Activated CD4-positive, CD25-positive, alpha-beta regulatory T cell treated with anti-CD3 and anti-CD28 coated beads, Interleukin-2, amount 50 U/mL, for 24 hours (primary cell): ENCODE results near the gene PPHLN1.

ENCODE experiments used
- ATAC-seq, 2 donors: fragments of 150-1000 bp; cut with Tn5 transposase; one replicate each; pipeline ENCODE4 v1.10.0; 2021; ENCODE audit warnings: mild to moderate bottlenecking in 1 of 2, moderate library complexity in 1 of 2

PPHLN1 gene, protein sequence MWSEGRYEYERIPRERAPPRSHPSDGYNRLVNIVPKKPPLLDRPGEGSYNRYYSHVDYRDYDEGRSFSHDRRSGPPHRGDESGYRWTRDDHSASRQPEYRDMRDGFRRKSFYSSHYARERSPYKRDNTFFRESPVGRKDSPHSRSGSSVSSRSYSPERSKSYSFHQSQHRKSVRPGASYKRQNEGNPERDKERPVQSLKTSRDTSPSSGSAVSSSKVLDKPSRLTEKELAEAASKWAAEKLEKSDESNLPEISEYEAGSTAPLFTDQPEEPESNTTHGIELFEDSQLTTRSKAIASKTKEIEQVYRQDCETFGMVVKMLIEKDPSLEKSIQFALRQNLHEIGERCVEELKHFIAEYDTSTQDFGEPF

DNA sequence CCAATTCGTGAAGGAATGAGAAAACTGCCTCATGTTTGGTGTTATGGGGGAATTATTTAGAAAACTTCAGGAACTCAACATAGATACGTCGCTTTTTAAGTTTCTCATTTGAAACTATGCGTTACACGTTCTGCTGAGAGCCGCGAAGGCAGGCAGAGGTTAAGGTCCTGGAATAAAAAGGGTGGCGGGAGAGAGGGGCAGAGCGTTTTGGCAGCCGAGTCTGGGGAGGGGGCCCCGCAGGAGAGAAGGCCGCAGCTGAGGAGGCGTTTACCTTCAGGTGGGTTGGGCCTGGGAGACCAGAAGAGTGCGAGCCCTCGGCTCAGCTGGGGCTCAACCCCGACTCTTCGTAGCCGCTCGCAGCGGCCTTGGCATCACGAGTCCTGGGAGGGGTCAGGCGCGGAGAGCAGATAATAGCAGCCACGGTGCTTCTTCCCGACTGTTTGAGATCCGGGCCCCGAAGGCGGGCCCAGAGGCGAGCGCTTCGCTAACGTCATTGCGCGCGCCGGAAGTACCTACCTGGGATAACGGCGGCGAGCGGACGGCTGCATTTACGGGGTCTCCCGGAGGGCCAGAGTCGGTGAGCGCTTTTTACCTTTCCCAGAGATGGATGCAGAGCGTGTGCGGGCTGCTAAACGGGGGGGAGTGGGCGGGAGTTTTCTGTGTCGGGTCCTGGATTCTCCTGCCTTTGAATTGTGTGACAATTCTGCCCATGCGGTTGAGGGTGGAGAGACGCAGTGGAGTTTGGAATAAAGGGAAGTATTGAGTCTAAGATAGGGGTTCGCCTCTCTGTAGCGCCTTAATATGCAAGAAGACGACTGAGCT lies at the start of gene PPHLN1, which contains the start of gene ZCRB1:
PPHLN1 (plus strand) TSS at position 515 of the 822 bp plus-strand sequence. CDS start 9,736 bp downstream, outside the sequence.
ZCRB1 (minus strand) TSS at position 442 of the 822 bp plus-strand sequence. CDS start 1,992 bp downstream, outside the sequence.
- peak; percentile 92 to 95 for ATAC-seq

DNA sequence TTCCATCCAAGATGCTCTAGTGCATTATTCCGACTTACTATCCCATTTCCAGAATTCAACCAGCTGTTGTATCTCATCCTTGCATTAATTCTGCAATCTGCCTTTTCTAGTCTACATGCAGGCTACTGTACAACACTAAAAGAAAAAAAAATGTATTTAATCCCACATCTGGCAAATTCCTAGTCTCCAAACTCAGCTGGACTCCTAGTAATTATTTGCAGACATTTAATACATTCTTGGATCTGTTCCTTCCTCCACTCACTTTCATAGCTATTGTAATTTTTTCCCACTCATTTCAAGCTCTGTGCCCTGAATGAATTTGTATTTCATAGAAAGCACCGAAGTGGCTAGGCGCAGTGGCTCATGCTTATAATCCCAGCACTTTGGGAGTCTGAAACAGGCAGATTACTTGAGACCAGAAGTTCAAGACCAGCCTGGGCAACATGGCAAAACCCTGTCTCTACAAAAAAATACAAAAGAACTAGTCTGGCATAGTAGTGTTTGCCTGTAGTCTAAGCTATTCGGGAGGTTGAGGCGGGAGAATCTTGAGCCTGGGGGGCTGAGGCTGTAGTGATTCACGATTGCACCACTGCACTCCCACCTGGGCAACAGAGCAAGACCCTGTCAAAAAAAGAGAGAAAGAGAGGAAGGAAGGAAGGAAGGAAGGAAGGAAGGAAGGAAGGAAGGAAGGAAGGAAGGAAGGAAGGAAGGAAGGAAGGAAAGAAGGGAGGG lies 48.4 kb upstream of the PPHLN1 start:
- ATAC-seq, result no peak

DNA sequence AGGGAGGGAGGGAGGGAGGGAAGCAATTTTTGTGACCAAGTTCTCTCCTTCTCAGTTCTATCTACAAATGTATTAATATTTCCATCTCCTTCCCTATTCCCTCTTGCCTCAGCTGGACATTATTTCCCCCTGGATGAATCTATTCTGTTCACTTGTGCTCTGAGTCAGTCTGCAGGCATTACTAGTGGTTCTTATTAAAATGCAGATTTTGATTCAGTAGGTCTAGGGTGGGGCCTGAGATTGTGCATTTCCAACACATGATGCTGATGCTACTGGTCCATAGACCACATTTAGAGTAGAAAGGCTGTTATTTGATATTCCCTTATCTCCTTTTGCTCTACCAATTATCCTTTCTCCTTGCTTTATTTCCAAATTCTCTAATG lies 47.8 kb upstream of the PPHLN1 start:
- no peak for ATAC-seq

DNA sequence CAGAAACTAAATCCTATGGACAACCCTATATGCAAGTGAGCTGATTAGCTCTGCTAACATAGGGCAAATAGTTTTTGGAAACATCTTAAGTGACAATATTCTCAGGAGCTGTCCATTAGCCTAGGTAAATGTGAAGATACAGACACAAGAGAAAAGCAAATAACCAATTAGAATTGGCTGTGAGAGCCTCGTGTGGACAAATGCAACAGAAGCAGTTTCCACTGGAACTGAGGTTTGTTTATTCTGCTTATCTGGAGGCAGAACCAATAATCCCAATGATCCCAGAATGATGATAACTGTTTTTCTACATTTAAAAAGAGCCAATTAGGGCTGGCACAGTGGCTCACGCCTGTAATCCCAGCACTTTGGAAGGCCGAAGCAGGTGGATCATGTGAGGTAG lies 44.7 kb upstream of the PPHLN1 start:
- ATAC-seq, result no peak

DNA sequence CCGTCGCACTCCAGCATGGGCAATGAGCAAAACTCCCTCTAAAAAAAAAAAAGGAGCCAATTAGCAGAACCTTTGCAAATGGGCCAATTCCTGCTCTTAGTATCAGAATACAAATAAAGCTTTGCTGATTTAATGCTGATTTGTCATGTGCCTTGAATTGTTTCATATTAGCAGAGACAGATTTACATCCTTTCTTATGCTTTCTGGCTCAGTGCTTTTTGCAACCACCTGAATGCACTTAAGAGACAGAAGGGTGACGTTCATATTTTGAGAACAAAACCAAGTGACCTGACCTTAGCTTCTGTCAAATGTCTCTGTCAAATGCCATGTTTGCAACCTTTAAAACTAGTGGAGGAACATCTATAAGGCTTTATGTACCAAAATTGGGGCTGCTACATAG lies 44.1 kb upstream of the PPHLN1 start:
- no peak for ATAC-seq

DNA sequence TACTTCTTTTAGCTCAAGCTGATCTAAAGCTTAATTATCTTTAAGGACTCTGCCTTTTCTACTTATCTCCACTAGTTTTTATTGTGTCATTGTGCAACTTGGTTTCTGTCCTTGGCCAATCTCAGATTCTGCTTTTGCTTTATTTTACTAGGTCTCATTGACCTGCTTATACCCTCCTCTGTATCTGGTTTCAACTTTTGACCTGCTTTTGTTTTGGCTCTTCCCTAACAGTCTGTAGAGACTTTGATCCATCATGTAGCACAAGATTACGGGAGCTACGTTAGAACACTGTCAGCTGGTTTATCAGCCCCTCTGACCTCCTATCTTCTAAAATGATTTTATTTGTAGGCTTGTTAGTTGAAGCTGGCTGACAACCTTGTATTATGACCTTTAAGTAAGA lies 43.7 kb upstream of the PPHLN1 start:
- ATAC-seq, result no peak

DNA sequence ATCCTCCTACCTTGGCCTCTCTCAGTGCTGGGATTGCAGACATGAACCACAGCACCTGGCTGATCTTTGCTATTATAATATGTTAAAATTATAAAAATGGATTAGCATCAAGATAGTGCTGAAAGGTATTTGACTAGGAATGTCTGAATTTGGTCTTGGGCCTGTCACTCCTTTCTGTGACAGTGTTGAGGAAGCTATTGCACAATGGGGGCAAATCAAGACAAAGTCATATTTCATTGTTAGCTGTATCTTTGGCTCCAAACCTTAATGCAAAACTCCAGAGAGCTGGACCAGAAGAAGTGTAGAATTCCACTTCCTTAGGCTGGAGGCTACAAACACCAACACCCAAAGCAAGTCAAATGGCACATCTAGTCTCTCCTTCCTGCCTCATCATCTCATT lies 42.2 kb upstream of the PPHLN1 start:
- ATAC-seq, result no peak

DNA sequence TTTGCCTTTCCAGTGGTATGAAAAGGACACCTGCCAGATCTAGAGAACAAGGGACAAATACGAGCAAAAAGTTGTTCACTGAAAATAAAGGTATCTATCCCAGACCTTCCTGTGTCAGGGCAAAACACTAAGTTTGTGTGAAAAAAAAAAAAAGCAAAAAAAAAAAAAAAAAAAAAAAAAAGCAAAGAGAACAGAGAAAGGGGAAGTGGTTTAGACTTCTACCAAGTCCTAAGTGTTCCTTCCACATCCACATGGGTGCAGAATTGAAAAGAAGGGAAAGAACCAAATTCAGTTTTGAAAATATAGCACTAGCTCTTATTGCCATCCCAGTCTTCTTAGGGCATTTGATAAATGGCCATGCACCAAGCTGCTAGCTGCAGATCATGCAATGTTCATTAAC lies 41.8 kb upstream of the PPHLN1 start:
- no peak for ATAC-seq

DNA sequence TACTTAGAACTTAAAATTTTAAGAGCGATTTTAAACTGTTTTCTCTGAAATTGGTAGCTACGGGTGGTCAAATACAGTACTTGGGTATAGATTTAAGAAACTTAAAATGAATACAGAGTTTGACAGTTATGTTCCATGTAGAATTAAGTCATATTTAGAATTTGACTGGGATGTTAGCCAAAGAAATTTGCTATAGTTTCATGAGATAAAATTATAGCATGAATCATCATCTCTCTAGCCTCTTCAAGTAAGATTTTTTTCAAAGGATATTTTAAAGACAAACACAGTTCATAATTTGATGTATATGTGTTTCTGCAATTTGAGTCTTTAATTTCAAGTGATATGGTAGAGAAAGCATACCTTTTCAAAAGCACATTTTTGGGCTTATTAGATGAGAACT lies 41.1 kb upstream of the PPHLN1 start:
- no peak for ATAC-seq

DNA sequence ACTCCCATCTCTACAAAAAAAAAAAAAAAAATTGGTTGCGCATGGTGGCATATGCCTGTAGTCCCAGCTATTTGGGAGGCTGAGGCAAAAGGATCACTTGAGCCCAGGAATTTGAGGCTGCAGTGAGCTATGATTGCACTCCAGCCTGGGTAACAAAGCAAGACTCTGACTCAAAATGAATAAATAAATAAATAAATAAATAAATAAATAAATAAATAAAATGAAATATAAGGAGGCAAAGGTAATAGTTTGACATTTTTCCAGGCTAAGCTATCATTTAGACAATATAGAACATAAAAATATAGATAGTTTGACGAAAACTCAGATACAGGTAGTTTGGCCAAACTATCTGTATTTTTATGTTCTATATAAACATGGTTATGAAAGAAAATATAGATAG lies 40.5 kb upstream of the PPHLN1 start:
- ATAC-seq, result no peak

DNA sequence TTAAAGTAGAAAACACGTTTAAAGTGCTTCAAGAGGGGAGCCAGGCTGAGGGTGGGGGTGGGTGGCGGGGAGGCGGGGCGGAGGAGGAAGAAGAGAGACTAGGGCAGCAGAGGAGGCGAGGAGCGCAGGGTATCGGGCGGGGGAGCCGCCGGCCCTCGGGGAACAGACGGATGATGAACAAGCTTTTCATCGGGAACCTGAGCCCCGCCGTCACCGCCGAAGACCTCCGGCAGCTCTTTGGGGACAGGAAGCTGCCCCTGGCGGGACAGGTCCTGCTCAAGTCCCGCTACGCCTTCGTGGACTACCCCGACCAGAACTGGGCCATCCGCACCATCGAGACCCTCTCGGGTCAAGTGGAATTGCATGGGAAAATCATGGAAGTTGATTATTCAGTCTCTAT lies 39.2 kb upstream of the PPHLN1 start:
- ATAC-seq, result no peak

DNA sequence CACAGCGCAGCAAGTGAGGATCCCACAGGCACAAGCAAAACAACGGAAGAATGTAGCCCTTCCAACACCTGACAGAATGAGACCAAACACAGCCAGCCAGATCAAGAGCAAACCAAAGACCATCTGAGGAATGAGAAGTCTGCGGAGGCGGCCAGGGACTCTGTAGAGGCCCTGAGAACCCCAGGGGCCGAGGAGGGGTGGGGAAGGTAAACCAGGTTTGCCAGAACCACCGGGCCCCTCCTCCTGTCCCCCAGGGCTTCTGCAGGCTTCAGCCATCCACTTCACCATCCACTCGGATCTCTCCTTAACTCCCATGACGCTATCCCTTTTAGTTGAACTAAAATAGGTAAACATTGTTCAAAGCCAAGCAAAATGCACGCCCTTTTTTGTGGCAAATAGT lies 37.4 kb upstream of the PPHLN1 start:
- no peak for ATAC-seq

DNA sequence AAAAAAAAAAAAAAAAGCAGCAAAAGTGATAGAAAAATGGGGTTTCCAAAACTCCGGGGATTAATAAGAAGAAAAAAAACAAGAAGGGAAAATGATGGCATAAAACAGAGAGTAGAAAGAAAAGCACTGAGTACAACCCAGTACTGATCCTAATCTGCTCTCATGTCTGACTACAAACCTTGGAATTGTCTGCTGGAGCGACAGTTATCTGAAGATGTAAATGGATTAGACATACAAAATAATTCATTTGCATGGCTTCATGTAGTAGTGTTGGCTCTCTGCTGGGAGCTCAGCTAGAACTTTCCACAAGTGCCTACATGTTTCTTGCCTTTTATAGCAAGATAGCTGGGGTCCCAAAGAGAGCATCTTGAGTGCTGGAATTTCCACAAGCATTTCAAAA lies 34.3 kb upstream of the PPHLN1 start:
- ATAC-seq, result no peak

DNA sequence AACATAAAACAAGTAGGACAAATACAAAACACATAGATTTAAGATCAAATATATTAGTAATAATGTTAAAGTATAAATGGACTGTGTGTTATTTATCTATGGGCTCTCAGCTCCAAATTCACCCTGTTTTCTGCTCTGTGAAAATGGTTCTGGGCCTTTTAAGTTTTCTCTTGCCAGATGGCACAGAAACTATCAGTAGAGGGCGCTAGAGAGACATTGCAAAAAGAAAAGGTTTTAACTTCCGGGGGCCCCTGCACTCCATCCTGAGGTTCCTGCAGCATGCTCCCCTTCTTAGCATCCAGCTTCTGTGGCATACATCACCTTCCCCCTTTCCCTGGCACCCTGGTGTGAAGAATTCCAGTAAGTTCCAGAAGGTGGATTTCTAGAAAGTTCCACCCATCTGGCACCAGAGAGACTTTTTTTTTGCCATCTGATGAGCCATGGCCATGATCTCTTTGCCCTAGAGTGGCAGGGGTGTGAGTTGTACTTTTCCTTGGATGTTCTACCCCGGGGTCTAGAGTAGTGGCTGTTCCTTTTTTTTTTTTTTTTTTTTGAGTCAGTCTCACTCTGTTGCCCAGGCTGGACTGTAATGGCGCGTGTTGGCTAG lies 29.4 kb upstream of the PPHLN1 start:
- no peak for ATAC-seq

DNA sequence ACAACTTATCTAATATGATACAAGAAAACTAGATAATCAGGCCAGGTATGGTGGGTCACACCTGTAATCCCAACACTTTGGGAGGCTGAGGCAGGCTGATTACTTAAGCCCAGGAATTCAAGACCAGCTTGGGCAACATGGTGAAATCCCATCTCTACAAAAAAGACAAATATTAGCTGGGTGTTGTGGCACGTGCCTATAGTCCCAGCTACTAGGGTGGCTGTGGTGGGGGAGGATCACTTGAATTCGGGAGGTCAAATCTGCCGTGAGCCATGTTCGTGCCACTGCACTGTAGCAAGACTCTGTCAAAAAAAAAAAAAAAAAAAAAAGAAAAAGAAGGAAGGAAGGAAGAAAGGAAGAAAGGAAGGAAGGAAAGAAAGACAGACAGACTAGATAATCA lies 27.1 kb upstream of the PPHLN1 start:
- no peak for ATAC-seq

DNA sequence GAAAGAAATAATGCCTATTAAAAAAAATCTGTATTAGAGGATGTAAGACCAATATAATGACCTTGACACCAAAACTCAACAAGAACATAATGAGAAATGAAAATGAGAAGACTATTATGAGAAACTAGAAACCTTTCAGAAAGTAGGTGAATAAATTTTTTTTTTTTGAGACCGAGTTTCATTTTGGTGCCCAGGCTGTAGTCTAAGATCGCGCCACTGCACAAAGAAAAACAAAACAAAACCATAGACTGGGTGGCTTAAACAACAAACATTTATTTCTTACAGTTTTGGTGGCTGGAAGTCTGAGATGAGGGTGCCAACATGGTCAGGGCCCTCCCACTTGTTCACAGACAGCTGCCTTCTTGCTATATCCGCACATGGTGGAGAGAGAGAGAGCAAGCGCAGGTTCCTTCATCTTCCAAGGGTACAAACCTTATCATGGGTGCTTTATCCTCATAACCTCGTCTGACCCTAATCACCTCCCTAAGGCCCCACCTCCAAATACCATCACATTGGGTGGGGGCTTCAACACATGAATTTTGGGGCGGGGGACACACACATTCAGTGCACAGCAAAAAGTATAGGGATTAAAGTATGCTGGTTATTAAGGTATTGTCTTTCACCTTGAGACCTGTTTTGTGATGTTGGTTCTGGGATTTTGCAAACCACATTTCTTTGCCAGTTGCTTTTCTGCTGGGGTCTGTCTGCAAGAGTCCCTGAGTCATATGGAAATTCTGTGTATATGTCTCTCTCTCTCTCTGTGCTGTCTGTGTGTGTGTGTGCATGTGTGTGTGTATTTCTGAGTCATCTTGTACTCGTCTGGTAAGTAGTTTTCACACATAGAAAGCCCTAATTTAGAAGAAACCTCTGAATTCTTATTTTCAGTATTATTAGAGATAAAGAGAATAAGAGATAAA lies 26.3 kb upstream of the PPHLN1 start:
- ATAC-seq, result peak; percentile 95 to 97

DNA sequence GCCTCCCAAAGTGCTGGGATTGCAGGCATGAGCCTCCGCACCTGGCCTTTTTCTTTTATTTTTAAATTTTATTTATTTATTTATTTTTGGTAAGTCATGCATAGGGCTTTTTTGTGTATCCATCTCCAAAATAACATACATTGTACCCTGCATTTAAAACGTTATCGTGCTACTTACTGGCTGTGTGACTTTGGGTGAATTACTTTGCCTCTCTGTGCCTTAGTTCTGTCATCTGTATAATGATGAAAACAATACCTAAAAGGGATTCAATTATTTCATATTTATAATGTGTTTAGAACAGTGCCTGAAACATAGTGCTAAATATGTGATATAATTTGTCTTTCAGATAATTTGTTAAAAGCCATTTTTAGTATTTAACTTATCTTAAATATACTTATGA lies 19.7 kb upstream of the PPHLN1 start:
- no peak for ATAC-seq

DNA sequence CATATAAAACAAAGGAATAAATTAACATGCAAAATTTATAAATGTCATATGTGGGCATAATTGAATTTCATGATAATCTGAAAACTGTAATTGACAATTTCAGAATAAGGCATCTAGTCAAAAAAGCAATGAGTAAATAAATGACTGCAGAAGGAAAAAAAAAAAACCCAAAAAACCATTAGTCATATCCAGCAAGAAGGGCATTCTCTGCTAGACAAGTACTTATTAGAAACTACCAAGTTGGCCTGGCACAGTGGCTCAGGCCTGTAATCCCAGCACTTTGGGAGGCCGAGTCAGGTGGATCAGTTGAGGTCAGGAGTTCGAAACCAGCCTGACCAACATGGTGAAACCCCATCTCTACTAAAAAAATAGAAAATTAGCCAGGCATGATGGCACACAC lies 17.6 kb upstream of the PPHLN1 start:
- peak in 1 of 2 donors; percentile 41 for ATAC-seq

DNA sequence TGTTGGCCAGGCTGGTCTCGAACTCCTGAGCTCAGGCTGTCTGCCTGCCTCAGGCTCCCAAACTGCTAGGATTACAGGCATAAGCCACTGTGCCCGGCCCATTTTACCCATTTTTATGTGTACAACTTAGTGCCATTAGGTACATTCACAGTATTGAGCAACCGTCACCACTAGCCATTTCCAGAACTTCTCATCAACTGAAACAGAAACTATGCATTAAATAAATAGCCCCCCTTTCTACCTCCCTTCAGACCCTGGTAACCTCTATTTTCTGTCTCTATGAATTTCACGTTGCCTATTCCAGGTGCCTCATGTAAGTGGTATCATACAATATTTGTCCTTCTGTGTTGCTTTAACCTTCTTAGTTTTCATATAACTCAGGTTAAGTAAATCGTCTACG lies 16.0 kb upstream of the PPHLN1 start:
- no peak for ATAC-seq

DNA sequence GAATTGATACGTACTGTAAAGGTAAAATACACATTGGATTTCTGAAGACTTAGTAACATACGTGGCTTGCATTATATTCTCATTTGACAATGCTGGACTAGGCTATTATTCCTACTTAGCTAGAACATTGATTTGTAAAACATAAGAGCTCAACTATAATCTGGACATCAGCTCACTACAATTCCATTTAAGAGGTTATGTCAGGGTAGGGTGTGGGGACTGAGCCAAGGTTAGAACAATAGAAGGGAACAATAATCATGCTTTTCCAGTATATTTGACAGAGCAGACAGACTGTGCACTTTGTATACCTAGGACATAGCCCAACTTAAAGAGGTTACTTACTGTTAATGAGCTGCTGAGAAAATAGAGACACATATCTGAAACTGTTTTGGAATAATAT lies 10.9 kb upstream of the PPHLN1 start:
- ATAC-seq, result no peak

DNA sequence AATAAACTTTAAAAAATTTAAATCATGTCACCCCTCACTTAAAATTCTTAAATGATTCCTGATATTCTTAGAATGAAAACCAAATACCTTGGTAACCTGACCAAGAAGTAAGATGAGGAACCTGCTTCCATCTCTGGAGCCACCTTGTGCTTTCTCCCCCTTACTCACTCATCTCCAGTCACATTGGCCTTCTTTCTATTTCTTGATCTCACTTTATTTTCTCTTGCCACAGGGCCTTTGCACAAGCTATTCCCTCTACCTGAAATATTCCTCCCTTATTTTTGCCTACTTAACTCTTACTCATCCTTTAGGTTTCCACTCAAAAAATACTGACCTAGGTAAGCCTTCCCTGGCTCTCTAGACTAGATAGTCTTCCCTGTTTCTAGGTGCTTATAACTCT lies 5.2 kb upstream of the PPHLN1 start:
- no peak for ATAC-seq

DNA sequence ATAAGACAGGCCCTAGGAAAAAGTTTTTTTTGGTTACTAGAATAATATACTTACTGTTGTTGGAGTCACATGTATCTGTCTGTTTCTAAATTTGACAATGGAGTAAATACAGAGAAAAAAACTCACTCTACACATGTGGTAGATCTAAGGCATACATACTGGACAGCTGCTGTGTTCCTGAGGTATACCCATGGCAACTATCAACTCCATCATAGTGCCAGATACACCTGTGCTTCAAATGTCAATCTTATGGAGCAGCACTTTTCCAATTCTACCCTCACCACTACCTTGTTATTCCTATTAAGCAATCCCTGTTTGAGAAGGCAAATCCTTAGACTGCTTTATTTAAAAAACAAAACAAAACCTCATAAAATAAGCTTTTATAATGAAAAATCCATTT lies 3.4 kb upstream of the PPHLN1 start:
- no peak for ATAC-seq
